Epithelial cell of esophagus (primary cell): ENCODE measurements around the gene RFC4.
A peak's percentile ranks its signal among the peaks of the same experiment; 100 is the strongest.
"Not testable (repeated sequence)": the region's sequence is repeated elsewhere in the genome, so short reads cannot be mapped to it uniquely, and the experiment has no call there.

ENCODE experiments used
- DNase-seq: peaks from one replicate; pipeline ENCODE4 v3.0.0; 2010; ENCODE audit warnings: low read depth
- H3K4me3 ChIP-seq: 2 replicates; pipeline ENCODE4 v1.5.1; 2011; ENCODE audit warnings: mild to moderate bottlenecking, low read length, control low read depth
- CTCF ChIP-seq: IDR thresholded peaks from 2 replicates; pipeline ENCODE4 v1.5.1; 2011; ENCODE audit warnings: low read depth, mild to moderate bottlenecking, low read length, control low read depth, inconsistent platforms; ENCODE audit not compliant: insufficient read depth; ENCODE audit errors: missing control alignments

The RFC4 gene

GRCh38 chr3:186814100-186814499 lies 7.8 kb upstream of the RFC4 start:
- DNase-seq = no peak
- TF ChIP-seq CTCF = no peak
- no peak overlapping the region for H3K4me3 ChIP-seq

GRCh38 chr3:186811313-186811712 lies 5.0 kb upstream of the RFC4 start:
- DNase-seq, H3K4me3 ChIP-seq: not testable (repeated sequence)

GRCh38 chr3:186810336-186810996 lies 4.2 kb upstream of the RFC4 start:
- no peak overlapping the region for H3K4me3 ChIP-seq
- DNase-seq = no peak
- no peak for TF ChIP-seq CTCF

- TF ChIP-seq CTCF = no peak
- peak overlapping the region; percentile 91 for H3K4me3 ChIP-seq
- no peak for DNase-seq
Measured at GRCh38 chr3:186807231-186807630, 949 bp upstream of the RFC4 start.

GRCh38 chr3:186803447-186803846 lies 2.8 kb downstream of the RFC4 start:
- not testable (repeated sequence) for H3K4me3 ChIP-seq, DNase-seq

GRCh38 chr3:186802701-186803100 lies 3.6 kb downstream of the RFC4 start:
- no peak overlapping the region for H3K4me3 ChIP-seq
- no peak for TF ChIP-seq CTCF
- DNase-seq = no peak

GRCh38 chr3:186800285-186800684 lies 6.0 kb downstream of the RFC4 start:
- DNase-seq = no peak
- no peak overlapping the region for H3K4me3 ChIP-seq
- no peak for TF ChIP-seq CTCF

- no peak overlapping the region for H3K4me3 ChIP-seq
- TF ChIP-seq CTCF = no peak
- no peak for DNase-seq
Measured at GRCh38 chr3:186798239-186798874, 7.9 kb downstream of the RFC4 start.
